ENCODE data around the gene PTPN4. TPM values are rescaled to one million over a fixed set of nuclear protein-coding genes. Genes with fewer than 3 reads are reported as not detected.

Gene PTPN4
- total and polyA plus RNA-seq, 9 of the 15 experiments (the other 6 are each of a cell fraction or from before 2014, with no cell fraction given): 5.0 to 32.8 (median 27.3) TPM

GRCh38 chr2:119838179-119838578 lies 78.5 kb downstream of the PTPN4 start (continued):
- TF ChIP-seq, protein P1, sequence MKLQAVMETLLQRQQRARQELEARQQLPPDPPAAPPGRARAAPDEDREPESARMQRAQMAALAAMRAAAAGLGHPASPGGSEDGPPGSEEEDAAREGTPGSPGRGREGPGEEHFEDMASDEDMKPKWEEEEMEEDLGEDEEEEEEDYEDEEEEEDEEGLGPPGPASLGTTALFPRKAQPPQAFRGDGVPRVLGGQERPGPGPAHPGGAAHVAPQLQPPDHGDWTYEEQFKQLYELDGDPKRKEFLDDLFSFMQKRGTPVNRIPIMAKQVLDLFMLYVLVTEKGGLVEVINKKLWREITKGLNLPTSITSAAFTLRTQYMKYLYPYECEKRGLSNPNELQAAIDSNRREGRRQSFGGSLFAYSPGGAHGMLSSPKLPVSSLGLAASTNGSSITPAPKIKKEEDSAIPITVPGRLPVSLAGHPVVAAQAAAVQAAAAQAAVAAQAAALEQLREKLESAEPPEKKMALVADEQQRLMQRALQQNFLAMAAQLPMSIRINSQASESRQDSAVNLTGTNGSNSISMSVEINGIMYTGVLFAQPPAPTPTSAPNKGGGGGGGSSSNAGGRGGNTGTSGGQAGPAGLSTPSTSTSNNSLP (IDR thresholded peaks at IDR 0.05; ENCODE audit: borderline replicate concordance, low read depth, low read length): no peak

GRCh38 chr2:119841550-119841949 lies 81.8 kb downstream of the PTPN4 start:
- CTCF ChIA-PET (ENCODE audit: low intra/inter-chr PET ratio): no interaction called here
- Histone ChIP-seq H3K9me1 (ENCODE audit: control insufficient read depth, insufficient read depth, low read length) (no peaks in the 10 kb centered on the region), H3K4me1 (replicated peaks in 1 of 2; ENCODE audit: control insufficient read depth in 2 of 2, insufficient read depth in 2 of 2, low read length in 2 of 2) (peaks cover 0 to 7% of the 10 kb centered on the region in 2 experiments; a peak in 2 of 5 replicates), H3K27me3 (ENCODE audit: control insufficient read depth in 2 of 2, insufficient read depth in 2 of 2, low read length in 2 of 2) (no peaks in the 10 kb centered on the region), H3K9me3 (replicated peaks; ENCODE audit: control insufficient read depth, insufficient read depth, low read depth, low read length) (no peaks in the 10 kb centered on the region), H3K79me2 (ENCODE audit: control insufficient read depth, insufficient read depth, low read length) (peaks cover 13% of the 10 kb centered on the region; the same call in 2 of the 3 replicates), H3K36me3 (ENCODE audit: control insufficient read depth, insufficient read depth, low read length) (no peaks in the 10 kb centered on the region), H2AFZ (ENCODE audit: low read depth, low read length) (no peak overlapping the region), H3K9ac (ENCODE audit: insufficient read depth in 1 of 2, low read depth in 2 of 2, low read length in 2 of 2) (no peak overlapping the region), H3K27ac (ENCODE audit: extremely low read depth, low read depth, low read length) (peak overlapping the region; percentile 32; the same call in 2 of the 3 replicates), H4K20me1 (replicated peaks; ENCODE audit: control insufficient read depth, insufficient read depth, low read length) (no peaks in the 10 kb centered on the region), H3K4me3 (no peak overlapping the region), H3K4me2 (ENCODE audit: insufficient read depth, low read length) (no peak overlapping the region)
- TF ChIP-seq FOXA3 (CRISPR knock-in tag; conservative IDR thresholded peaks at IDR 0.05 in 1 of 2, IDR thresholded peaks at IDR 0.05 in 1 of 2) (peak in 1 of 2 experiments; percentile 63; a peak in 2 of 4 replicates), NFE2 (IDR thresholded peaks at IDR 0.05; ENCODE audit: low read depth) (0 out of 2 replicates have a peak, but pooled peaks have one; percentile 12), RERE (CRISPR knock-in tag; IDR thresholded peaks at IDR 0.05; ENCODE audit: borderline replicate concordance) (no peak), DPF2 (IDR thresholded peaks at IDR 0.05) (peak; percentile 18; the same call in 1 of the 2 replicates)
- intact Hi-C loops (cut with micrococcal nuclease): no loop called here
- no TSS peak for BruUV-seq (replicated peaks)
- WGBS (ENCODE audit: insufficient coverage, low coverage, missing lambda C conversion rate): 36% methylated on average over 1 of the region's 1 CpG
- in situ Hi-C loops (cut with MboI): no loop called here
- ATAC-seq: no peak
- peak; percentile 55 for FAIRE-seq
- POLR2A ChIA-PET: no interaction called here
- no peak for DNase-seq (ENCODE audit: extremely low read depth in 1 of 4, low spot score in 3 of 4)

Measured in K562 (cell line).